HepG2 (cell line): ENCODE data around the gene GPN2. TPM values are rescaled to one million over a fixed set of nuclear protein-coding genes. Genes with fewer than 3 reads are reported as not detected.
A peak's percentile ranks its signal among the peaks of the same experiment; 100 is the strongest.

Experiments
- ATM ChIP-seq: fragments of 450-650 bp; IDR thresholded peaks from 2 replicates; pipeline ENCODE4 v1.7.1; 2017; ENCODE audit warnings: mild to moderate bottlenecking, borderline replicate concordance
- HOXA9 ChIP-seq: sonication (generic); formaldehyde crosslinking; IDR thresholded peaks from 2 replicates; pipeline ENCODE4 v1.8.1; 2022; ENCODE audit warnings: missing genetic modification reagents, mild to moderate bottlenecking, moderate library complexity, borderline replicate concordance
- NCOA5 ChIP-seq: sonication (generic); formaldehyde crosslinking; IDR thresholded peaks from 2 replicates; pipeline ENCODE4 v1.4.0; 2020; ENCODE audit warnings: missing genetic modification reagents
- RORA ChIP-seq: sonication (generic); formaldehyde crosslinking; IDR thresholded peaks from 2 replicates; pipeline ENCODE4 v1.5.0; 2020; ENCODE audit warnings: mild to moderate bottlenecking, missing genetic modification reagents, moderate library complexity
- SIN3B ChIP-seq: fragments of 150-350 bp; IDR thresholded peaks from 2 replicates; pipeline ENCODE4 v1.6.1; 2014; ENCODE audit warnings: low read length
- SRSF1 ChIP-seq: fragments of 200-400 bp; formaldehyde crosslinking; optimal IDR thresholded peaks from 2 replicates; pipeline ENCODE3; 2017; ENCODE audit warnings: mild to moderate bottlenecking, low read depth, low read length, moderate library complexity
- SYNCRIP ChIP-seq: fragments of 200-400 bp; formaldehyde crosslinking; IDR thresholded peaks from 2 replicates; pipeline ENCODE4 v1.6.1; 2018; ENCODE audit warnings: mild to moderate bottlenecking, low read depth, low read length; ENCODE audit not compliant: insufficient read depth
- TAF15 ChIP-seq: fragments of 200-400 bp; formaldehyde crosslinking; IDR thresholded peaks from one replicate; pipeline ENCODE4 v1.6.1; 2018; ENCODE audit warnings: mild to moderate bottlenecking, low read depth, low read length; ENCODE audit not compliant: poor library complexity, severe bottlenecking
- TOPORS ChIP-seq: sonication (generic); formaldehyde crosslinking; IDR thresholded peaks from 2 replicates; pipeline ENCODE4 v1.8.0; 2023; ENCODE audit warnings: mild to moderate bottlenecking, missing genetic modification reagents
- ZBTB7A ChIP-seq: sonication (generic); formaldehyde crosslinking; IDR thresholded peaks from 2 replicates; pipeline ENCODE4 v1.8.0; 2022; ENCODE audit warnings: mild to moderate bottlenecking, missing genetic modification reagents
- ZNF205 ChIP-seq: IDR thresholded peaks from 2 replicates; pipeline ENCODE4 v1.6.1; 2018; ENCODE audit warnings: missing biosample characterization, missing genetic modification reagents
- ZNF33B ChIP-seq: sonication (generic); formaldehyde crosslinking; IDR thresholded peaks from 2 replicates; pipeline ENCODE4 v1.5.1; 2020; ENCODE audit warnings: mild to moderate bottlenecking, missing genetic modification reagents
- ZNF431 ChIP-seq: sonication (generic); formaldehyde crosslinking; IDR thresholded peaks from 2 replicates; pipeline ENCODE4 v1.9.0; 2022; ENCODE audit warnings: missing genetic modification reagents, low read depth, mild to moderate bottlenecking, borderline replicate concordance
- ZNF556 ChIP-seq: sonication (generic); formaldehyde crosslinking; IDR thresholded peaks from 2 replicates; pipeline ENCODE4 v1.4.0; 2020; ENCODE audit warnings: mild to moderate bottlenecking, missing genetic modification reagents, borderline replicate concordance
- ZNF768 ChIP-seq: sonication (generic); formaldehyde crosslinking; IDR thresholded peaks from 2 replicates; pipeline ENCODE4 v1.4.0; 2020; ENCODE audit warnings: missing genetic modification reagents
- ZSCAN22 ChIP-seq: sonication (generic); formaldehyde crosslinking; IDR thresholded peaks from 2 replicates; pipeline ENCODE4 v1.4.0; 2020; ENCODE audit warnings: mild to moderate bottlenecking, missing genetic modification reagents
- ZZZ3 ChIP-seq: sonication (generic); formaldehyde crosslinking; IDR thresholded peaks from 2 replicates; pipeline ENCODE4 v1.4.0; 2020; ENCODE audit warnings: missing genetic modification reagents, mild to moderate bottlenecking, borderline replicate concordance
- polyA plus RNA-seq, 8 experiments: library from polyadenylated mRNA; depleted of rRNA in 3 of 8; stranded (reverse) in 7 of 8; unstranded in 1 of 8; fragments of >200 nt; fragmentation: Illumina TruSeq in 4 of 8; extraction: Trizol in 4 of 8; gene quantifications; 2 replicates each; pipeline versions ENCODE4 v1.2.1 to v1.2.3, GENCODE V29; 2011 to 2016; ENCODE audit warnings: low read depth in 4 of 8, missing spikeins in 1 of 8, mixed read lengths in 1 of 8; ENCODE audit not compliant: insufficient read depth in 1 of 8
- total RNA-seq, 5 experiments: library from RNA; depleted of rRNA; stranded (reverse); fragments of >200 nt; fragmentation: Illumina TruSeq; extraction: Trizol; gene quantifications; 2 replicates each; pipeline ENCODE4 v1.2.3, GENCODE V29; 2016; ENCODE audit warnings: low read depth in 1 of 5
- TF ChIP-seq, protein P1 (sequence below): sonication (generic); formaldehyde crosslinking; IDR thresholded peaks from 2 replicates; pipeline ENCODE4 v1.5.0; 2020; ENCODE audit warnings: missing genetic modification reagents, mild to moderate bottlenecking, borderline replicate concordance
- TF ChIP-seq, protein P2 (sequence below): sonication (generic); formaldehyde crosslinking; IDR thresholded peaks from 2 replicates; pipeline ENCODE4 v1.8.0; 2022; ENCODE audit warnings: mild to moderate bottlenecking, missing genetic modification reagents, moderate library complexity
- TF ChIP-seq, protein P3 (sequence below): sonication (generic); formaldehyde crosslinking; IDR thresholded peaks from 2 replicates; pipeline ENCODE4 v1.8.0; 2022; ENCODE audit warnings: missing genetic modification reagents, mild to moderate bottlenecking, moderate library complexity, borderline replicate concordance
- TF ChIP-seq, protein P4 (sequence below): sonication (generic); formaldehyde crosslinking; IDR thresholded peaks from 2 replicates; pipeline ENCODE4 v1.4.0; 2020; ENCODE audit warnings: missing genetic modification reagents

GPN2 gene
- total and polyA plus RNA-seq, 2 of the 13 experiments (the other 11 are each of a cell fraction or from before 2014, with no cell fraction given): 19.3 to 38.9 TPM

DNA sequence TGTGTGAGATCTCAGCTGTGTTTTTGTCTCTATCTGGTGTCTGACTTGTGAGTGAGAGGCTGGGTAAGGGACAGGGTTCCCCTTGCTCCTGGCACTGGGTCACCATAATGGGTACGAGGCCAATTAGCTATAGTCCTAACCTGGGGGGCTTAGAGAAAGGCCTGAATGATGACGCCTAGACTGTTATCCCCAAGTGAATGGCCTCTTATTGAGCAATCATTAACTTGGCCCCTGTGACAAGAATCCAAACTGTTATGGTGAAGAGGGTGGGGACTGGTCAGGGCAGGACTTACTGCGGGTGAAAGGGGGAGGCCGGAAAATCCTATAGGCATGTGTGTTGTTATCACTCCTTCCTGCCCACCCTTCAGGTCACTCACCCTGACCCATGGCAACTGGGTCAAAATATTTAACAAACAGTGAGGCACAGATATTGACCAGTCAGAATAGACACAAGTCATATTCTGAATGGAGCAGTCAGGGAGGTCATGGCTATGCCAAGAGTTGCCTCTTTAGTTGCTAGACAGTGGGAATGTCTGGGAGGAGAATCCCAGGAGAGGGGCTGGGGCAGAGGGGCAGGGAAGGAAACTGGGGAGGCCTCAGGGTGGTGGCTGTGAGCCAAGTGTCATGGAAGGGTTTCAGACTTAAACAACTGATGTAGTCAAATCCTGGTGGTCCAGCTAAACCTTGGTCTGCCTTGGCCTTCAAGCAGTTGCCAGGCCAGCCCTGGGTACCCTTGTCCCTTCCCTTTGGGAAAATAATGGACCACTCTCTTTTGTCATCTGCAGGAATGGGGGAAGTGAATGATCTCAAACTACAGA is 20.5 kb upstream of the GPN2 start (continued):
- TF ChIP-seq, protein P1, sequence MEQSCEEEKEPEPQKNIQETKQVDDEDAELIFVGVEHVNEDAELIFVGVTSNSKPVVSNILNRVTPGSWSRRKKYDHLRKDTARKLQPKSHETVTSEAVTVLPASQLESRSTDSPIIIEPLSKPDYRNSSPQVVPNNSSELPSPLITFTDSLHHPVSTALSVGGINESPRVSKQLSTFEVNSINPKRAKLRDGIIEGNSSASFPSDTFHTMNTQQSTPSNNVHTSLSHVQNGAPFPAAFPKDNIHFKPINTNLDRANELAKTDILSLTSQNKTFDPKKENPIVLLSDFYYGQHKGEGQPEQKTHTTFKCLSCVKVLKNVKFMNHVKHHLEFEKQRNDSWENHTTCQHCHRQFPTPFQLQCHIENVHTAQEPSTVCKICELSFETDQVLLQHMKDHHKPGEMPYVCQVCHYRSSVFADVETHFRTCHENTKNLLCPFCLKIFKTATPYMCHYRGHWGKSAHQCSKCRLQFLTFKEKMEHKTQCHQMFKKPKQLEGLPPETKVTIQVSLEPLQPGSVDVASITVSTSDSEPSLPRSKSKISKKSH (CRISPR knock-in tag): no peak
- TF ChIP-seq, protein P2, sequence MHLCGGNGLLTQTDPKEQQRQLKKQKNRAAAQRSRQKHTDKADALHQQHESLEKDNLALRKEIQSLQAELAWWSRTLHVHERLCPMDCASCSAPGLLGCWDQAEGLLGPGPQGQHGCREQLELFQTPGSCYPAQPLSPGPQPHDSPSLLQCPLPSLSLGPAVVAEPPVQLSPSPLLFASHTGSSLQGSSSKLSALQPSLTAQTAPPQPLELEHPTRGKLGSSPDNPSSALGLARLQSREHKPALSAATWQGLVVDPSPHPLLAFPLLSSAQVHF (CRISPR knock-in tag): no peak
- TF ChIP-seq ZBTB7A (CRISPR knock-in tag) (peak; percentile 32; the same call in 1 of the 2 replicates), NCOA5 (0 out of 2 replicates have a peak, but pooled peaks have one; percentile 55), HOXA9 (CRISPR knock-in tag) (no peak), SIN3B (no peak), TAF15 (no peak), SRSF1 (no peak), ATM (no peak), ZNF205 (peak; percentile 46; the same call in 1 of the 2 replicates), ZNF431 (CRISPR knock-in tag) (no peak; the same call in 1 of the 2 replicates), ZSCAN22 (CRISPR knock-in tag) (no peak), ZNF556 (CRISPR knock-in tag) (peak; percentile 76; the same call in 1 of the 2 replicates), ZNF33B (CRISPR knock-in tag) (no peak), RORA (CRISPR knock-in tag) (no peak), ZZZ3 (0 out of 2 replicates have a peak, but pooled peaks have one; percentile 40), SYNCRIP (no peak), TOPORS (CRISPR knock-in tag) (peak; percentile 43; the same call in 1 of the 2 replicates), ZNF768 (no peak)
- TF ChIP-seq, protein P3, sequence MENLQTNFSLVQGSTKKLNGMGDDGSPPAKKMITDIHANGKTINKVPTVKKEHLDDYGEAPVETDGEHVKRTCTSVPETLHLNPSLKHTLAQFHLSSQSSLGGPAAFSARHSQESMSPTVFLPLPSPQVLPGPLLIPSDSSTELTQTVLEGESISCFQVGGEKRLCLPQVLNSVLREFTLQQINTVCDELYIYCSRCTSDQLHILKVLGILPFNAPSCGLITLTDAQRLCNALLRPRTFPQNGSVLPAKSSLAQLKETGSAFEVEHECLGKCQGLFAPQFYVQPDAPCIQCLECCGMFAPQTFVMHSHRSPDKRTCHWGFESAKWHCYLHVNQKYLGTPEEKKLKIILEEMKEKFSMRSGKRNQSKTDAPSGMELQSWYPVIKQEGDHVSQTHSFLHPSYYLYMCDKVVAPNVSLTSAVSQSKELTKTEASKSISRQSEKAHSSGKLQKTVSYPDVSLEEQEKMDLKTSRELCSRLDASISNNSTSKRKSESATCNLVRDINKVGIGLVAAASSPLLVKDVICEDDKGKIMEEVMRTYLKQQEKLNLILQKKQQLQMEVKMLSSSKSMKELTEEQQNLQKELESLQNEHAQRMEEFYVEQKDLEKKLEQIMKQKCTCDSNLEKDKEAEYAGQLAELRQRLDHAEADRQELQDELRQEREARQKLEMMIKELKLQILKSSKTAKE (CRISPR knock-in tag): peak; percentile 99
- TF ChIP-seq, protein P4, sequence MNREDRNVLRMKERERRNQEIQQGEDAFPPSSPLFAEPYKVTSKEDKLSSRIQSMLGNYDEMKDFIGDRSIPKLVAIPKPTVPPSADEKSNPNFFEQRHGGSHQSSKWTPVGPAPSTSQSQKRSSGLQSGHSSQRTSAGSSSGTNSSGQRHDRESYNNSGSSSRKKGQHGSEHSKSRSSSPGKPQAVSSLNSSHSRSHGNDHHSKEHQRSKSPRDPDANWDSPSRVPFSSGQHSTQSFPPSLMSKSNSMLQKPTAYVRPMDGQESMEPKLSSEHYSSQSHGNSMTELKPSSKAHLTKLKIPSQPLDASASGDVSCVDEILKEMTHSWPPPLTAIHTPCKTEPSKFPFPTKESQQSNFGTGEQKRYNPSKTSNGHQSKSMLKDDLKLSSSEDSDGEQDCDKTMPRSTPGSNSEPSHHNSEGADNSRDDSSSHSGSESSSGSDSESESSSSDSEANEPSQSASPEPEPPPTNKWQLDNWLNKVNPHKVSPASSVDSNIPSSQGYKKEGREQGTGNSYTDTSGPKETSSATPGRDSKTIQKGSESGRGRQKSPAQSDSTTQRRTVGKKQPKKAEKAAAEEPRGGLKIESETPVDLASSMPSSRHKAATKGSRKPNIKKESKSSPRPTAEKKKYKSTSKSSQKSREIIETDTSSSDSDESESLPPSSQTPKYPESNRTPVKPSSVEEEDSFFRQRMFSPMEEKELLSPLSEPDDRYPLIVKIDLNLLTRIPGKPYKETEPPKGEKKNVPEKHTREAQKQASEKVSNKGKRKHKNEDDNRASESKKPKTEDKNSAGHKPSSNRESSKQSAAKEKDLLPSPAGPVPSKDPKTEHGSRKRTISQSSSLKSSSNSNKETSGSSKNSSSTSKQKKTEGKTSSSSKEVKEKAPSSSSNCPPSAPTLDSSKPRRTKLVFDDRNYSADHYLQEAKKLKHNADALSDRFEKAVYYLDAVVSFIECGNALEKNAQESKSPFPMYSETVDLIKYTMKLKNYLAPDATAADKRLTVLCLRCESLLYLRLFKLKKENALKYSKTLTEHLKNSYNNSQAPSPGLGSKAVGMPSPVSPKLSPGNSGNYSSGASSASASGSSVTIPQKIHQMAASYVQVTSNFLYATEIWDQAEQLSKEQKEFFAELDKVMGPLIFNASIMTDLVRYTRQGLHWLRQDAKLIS: peak; percentile 56; the same call in 1 of the 2 replicates
